Cardiac muscle cell (in vitro differentiated cells and primary cell): Measurements from ENCODE around the gene TMEM242. TPM values are rescaled to one million over a fixed set of nuclear protein-coding genes. Genes with fewer than 3 reads are reported as not detected.

Source experiments
- DNase-seq, 2 donors: peaks; one replicate each; pipeline versions ENCODE4 v3.0.0 to v3.0.0-alpha.2; 2010 to 2017; ENCODE audit warnings: low read depth in 1 of 2, low spot score in 1 of 2
- H3K27ac ChIP-seq: fragments of 200-600 bp; sonication (generic); 2 replicates; pipeline ENCODE4 v1.5.1; 2016
- H3K27me3 ChIP-seq: fragments of 200-600 bp; sonication (generic); 2 replicates; pipeline ENCODE4 v1.6.0; 2016; ENCODE audit warnings: control low read depth
- H3K36me3 ChIP-seq: fragments of 200-600 bp; sonication (generic); 2 replicates; pipeline ENCODE4 v1.5.1; 2016; ENCODE audit warnings: control low read depth
- H3K4me1 ChIP-seq: fragments of 200-600 bp; sonication (generic); 2 replicates; pipeline ENCODE4 v1.8.1; 2017; ENCODE audit warnings: low read depth, mild to moderate bottlenecking, mixed run types
- H3K4me3 ChIP-seq: fragments of 200-600 bp; sonication (generic); 2 replicates; pipeline ENCODE4 v1.5.1; 2016; ENCODE audit warnings: mild to moderate bottlenecking
- H3K9me3 ChIP-seq: fragments of 200-600 bp; sonication (generic); 2 replicates; pipeline ENCODE4 v1.5.1; 2017; ENCODE audit warnings: low read depth, mild to moderate bottlenecking, control low read depth
- CTCF ChIP-seq: IDR thresholded peaks from 2 replicates; pipeline ENCODE4 v1.5.1; 2012; ENCODE audit warnings: low read depth, mild to moderate bottlenecking, low read length
- polyA plus RNA-seq: library from polyadenylated mRNA; unstranded; fragments of >200 nt; fragmentation: Nextera tagmentation; extraction: Ambion mirVana; gene quantifications from 2 replicates; pipeline ENCODE4 v1.2.1, GENCODE V29; 2016
- total RNA-seq: library from RNA; depleted of rRNA; stranded (reverse); fragments of >200 nt; gene quantifications from 2 replicates; pipeline ENCODE4 v1.2.3, GENCODE V29; 2016

TMEM242 gene
- total and polyA plus RNA-seq, 2 experiments from 2014 or later, result 6.3 to 19.0 TPM

DNA sequence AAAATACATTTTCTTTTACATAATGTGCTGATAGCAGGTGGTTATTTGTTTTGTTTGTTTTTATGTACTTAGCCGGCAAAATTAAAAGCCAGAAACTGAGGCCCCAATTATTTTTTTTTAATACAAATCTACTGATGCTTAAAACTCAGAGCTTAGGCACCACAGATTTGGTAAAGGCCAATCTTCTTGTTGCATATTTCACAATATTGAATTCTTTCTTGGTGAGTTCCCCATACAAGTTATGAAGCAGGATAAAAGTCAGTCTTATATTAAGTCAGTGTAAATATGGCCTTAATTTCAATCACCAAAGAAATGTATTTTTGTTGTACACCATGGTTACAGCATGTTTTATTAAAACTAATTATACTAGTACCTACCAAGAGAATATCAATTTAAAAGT lies 41.4 kb upstream of the TMEM242 start:
- no peaks in the 10 kb centered on the region for H3K27me3 ChIP-seq
- H3K4me1 ChIP-seq, result no peaks in the 10 kb centered on the region
- H3K27ac ChIP-seq, result no peak overlapping the region
- H3K36me3 ChIP-seq, result no peaks in the 10 kb centered on the region
- peak in 1 of 2 donors; percentile 13 for DNase-seq
- no peak overlapping the region for H3K4me3 ChIP-seq
- TF ChIP-seq CTCF, result no peak
- H3K9me3 ChIP-seq, result no peaks in the 10 kb centered on the region

- H3K36me3 ChIP-seq, result no peaks in the 10 kb centered on the region
- H3K4me1 ChIP-seq, result no peaks in the 10 kb centered on the region
- H3K27me3 ChIP-seq, result no peaks in the 10 kb centered on the region
- DNase-seq, result no peak
- no peak overlapping the region for H3K4me3 ChIP-seq
- no peaks in the 10 kb centered on the region for H3K9me3 ChIP-seq
- H3K27ac ChIP-seq, result no peak overlapping the region
- TF ChIP-seq CTCF, result no peak
Measured at GRCh38 chr6:157361886-157362285, 38.6 kb upstream of the TMEM242 start.

- Histone ChIP-seq H3K4me1 (no peaks in the 10 kb centered on the region), H3K27ac (no peak overlapping the region), H3K27me3 (no peaks in the 10 kb centered on the region), H3K9me3 (no peaks in the 10 kb centered on the region), H3K4me3 (no peak overlapping the region), H3K36me3 (no peaks in the 10 kb centered on the region)
- no peak for TF ChIP-seq CTCF
- no peak for DNase-seq
Measured at GRCh38 chr6:157358287-157358686, 35.0 kb upstream of the TMEM242 start.

DNA sequence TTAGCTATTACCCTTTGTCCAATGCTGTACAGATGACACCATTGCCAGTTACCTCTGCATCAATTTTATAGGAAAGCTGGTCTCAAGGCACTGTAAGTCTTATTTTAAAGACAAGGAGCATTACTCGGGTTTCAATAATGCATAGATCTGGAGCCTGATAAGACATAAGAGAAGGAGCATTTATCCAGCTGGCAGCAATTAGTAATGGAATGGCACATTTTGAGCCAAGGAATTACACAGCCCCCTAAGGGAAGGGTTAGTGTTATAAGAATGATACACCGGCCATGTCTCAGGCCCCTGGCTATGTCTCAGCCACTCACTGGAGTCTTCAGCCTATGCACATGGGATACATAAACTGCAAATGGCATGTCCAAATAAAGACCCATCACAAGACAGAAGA lies 23.1 kb upstream of the TMEM242 start:
- Histone ChIP-seq H3K9me3 (no peaks in the 10 kb centered on the region), H3K4me1 (no peaks in the 10 kb centered on the region), H3K4me3 (no peak overlapping the region), H3K27me3 (peaks cover 15% of the 10 kb centered on the region), H3K36me3 (no peaks in the 10 kb centered on the region), H3K27ac (no peak overlapping the region)
- TF ChIP-seq CTCF, result no peak
- DNase-seq, result no peak

DNA sequence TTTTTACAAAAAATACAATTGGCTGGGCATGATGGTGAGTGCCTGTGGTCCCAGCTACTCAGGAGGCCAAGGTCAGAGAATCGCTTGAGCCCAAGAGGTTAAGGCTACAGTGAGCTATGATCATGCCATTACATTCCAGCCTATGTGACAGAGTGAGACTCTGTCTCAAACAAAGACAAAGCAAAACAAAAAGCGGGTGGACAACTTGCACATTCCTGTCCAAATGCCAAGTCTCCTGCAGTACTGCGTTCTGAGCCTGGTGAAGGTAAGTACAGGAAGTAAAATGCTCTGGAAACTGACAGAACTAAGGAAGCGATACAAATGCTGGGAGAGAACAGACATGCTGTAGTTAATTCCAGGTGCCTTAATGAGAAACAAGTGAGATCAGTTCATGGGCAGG lies 20.4 kb upstream of the TMEM242 start:
- Histone ChIP-seq H3K4me1 (no peaks in the 10 kb centered on the region), H3K36me3 (no peaks in the 10 kb centered on the region), H3K4me3 (no peak overlapping the region), H3K9me3 (no peaks in the 10 kb centered on the region), H3K27me3 (peaks cover 15% of the 10 kb centered on the region), H3K27ac (no peak overlapping the region)
- TF ChIP-seq CTCF, result no peak
- no peak for DNase-seq

DNA sequence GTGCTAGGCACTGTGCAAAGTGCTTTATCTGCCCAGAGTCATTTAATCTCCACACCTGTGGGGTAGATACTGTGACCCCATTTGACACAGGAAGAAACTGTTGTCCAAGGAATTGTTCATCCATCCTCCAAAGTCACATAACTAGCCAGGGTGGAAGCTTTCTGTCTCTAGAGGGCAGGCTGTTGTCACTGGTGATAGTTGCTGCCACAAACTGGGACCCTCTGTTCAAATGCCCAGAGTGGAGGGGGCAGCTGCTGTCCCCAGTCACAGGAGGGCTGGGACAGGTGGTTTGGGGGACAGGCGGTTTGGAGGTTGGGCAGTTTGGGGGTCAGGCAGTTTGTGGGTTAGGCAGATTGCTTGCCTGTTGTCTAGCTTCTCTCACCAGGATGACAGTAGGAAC lies 16.1 kb upstream of the TMEM242 start:
- peak; percentile 15 for TF ChIP-seq CTCF
- H3K27ac ChIP-seq, result no peak overlapping the region
- H3K4me1 ChIP-seq, result no peaks in the 10 kb centered on the region
- no peak overlapping the region for H3K4me3 ChIP-seq
- H3K36me3 ChIP-seq, result no peaks in the 10 kb centered on the region
- no peak for DNase-seq
- H3K27me3 ChIP-seq, result no peaks in the 10 kb centered on the region
- no peaks in the 10 kb centered on the region for H3K9me3 ChIP-seq
